HG03039 (cell line): ENCODE results near the gene LNPK.
"Not testable (repeated sequence)": the region's sequence is repeated elsewhere in the genome, so short reads cannot be mapped to it uniquely, and the experiment has no call there.

Source experiments
- ATAC-seq: cut with Tn5 transposase; IDR thresholded peaks from one replicate; pipeline ENCODE4 v1.9.1; 2021; ENCODE audit warnings: mild to moderate bottlenecking, moderate library complexity; ENCODE audit not compliant: unreplicated experiment

Gene LNPK

DNA sequence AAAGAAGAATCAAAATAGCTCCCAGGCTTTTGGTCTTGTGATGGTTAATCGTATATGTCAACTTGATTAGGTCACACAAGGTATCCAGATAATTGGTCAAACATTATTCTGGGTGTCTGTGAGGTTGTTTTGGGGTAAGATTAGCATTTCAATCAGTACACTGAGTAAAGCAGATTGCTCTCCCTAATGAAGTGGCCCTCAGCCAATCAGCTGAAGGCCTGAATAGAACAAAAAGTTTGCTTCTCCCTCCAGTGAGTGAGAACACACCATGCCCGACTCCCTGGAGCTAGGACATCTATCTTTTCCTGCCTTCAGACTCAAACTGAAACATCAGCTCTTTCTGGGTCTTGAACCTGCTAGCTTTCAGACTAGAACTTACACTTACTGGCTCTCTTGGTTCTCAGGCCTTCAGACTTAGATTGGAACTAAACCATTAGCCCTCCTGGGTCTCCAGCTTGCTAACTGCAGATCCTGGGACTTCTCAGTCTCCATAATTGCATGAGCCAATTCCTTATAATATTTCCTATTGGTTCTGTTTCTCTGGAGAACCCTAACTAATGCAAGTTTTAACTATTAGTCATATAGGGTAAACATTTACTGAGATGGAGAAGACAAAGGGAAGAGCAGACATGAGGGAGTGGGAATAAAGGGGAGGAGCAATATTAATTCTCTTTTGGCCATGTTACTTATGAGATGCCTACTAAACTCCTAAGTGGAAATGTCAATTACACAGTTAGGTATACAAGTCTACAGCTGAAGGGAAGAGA is 25.5 kb downstream of the LNPK start:
- ATAC-seq, result no peak

DNA sequence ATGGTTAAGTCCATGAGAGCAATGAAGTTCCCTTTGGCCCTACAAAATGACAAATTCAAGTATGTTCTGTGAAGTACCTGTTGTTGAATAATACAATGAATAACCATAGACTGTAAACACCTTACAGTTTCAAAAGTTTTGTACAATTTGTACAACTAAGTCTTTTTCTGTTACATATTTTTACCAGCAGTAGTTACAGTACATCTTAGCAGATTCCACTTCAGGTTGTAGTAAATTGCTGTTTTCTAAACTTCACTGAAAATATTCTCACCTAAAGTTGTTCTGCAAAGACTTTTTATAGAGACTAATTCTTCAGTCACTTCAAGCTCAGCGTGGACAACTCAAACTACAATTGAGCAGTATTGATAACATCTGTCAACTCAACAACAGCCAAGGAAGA is 28.7 kb downstream of the LNPK start:
- no peak for ATAC-seq

DNA sequence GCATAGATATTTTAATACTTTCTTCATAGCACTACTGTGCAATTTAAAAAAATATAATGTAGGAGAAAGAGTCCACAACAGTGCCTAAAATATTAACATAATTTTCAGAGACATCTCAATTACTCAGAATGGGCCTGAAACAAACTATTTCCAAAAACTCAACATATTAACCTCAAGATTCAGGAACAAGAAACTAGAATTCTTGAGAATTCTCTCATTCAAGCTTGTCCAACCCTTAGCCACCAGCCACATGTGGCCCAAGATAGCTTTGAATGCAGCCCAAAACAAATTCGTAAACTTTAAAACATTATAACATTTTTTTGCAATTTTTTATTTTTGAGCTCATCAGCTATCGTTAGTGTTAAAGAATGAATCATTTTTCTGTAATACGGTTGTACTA is 35.2 kb downstream of the LNPK start:
- ATAC-seq, result no peak

GRCh38 chr2:175965773-175966172 is 36.3 kb downstream of the LNPK start:
- ATAC-seq, result no peak

DNA sequence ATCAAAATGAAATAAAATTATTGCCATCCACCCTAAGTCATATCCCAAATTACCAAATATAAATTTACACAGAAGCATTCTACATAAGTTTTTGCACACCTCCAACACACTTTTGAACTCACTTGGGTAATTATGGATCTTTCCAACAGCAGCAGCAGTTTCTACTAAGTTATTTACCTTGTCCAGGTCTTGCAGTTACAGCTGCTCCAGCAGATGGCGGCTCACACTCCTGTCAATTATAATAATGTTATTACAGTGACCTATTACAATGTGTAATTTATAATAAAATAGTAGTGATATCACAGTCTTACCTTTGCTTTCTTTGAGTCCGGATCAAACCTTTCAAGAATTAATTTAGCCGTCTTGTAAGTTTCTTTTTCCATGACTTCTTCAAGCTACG is 37.9 kb downstream of the LNPK start:
- no peak for ATAC-seq

DNA sequence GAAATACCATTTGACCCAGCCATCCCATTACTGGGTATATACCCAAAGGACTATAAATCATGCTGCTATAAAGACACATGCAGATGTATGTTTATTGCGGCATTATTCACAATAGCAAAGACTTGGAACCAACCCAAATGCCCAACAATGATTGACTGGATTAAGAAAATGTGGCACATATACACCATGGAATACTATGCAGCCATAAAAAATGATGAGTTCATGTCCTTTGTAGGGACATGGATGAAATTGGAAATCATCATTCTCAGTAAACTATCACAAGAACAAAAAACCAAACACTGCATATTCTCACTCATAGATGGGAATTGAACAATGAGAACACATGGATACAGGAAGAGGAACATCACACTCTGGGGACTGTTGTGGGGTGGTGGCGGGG is 38.9 kb downstream of the LNPK start:
- ATAC-seq, result not testable (repeated sequence)

GRCh38 chr2:175957845-175958244 is 44.2 kb downstream of the LNPK start:
- ATAC-seq, result no peak

- no peak for ATAC-seq
Measured at GRCh38 chr2:175955136-175955535, 46.9 kb downstream of the LNPK start.

GRCh38 chr2:175950512-175950911 is 51.6 kb downstream of the LNPK start:
- ATAC-seq, result no peak

GRCh38 chr2:175948191-175948590 is 53.9 kb downstream of the LNPK start:
- no peak for ATAC-seq

DNA sequence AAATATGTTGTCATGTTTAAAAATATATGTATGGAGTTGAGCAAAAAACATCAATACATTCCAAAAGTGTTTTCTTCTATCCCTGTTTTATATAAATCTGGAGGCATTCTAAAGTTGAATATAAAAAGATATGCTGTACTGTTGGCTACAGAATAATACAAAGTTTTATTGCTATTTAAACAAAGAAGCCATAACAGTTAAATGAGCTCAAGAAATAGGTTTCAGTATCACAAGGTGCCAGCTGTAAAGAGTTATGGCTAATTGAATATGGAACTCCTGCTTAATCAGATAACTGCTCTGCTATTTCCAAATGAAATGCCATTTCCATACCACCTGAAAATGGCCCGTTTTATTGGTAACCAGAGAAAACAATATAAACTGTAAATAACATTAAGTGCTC is 55.0 kb downstream of the LNPK start:
- no peak for ATAC-seq

GRCh38 chr2:175941699-175942098 is 60.4 kb downstream of the LNPK start:
- no peak for ATAC-seq

DNA sequence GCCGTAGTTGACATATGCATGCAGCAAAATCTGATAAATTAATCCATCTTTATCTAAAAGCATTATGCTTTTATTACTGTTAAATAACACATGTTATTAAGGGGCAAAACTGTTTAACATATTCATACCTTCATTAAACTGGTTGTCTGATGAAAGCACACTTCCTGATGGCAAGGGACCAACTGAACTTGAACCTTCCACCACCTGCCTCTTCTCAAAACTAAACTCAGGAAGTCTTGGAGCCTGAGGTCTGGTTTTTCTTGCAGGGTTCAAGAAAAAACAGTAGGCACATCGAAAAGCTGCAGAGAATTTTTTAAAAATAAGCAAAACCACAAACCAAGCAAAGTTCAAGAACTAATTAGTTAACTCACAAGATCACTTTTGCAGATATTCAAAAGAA is 64.9 kb downstream of the LNPK start:
- ATAC-seq, result no peak

DNA sequence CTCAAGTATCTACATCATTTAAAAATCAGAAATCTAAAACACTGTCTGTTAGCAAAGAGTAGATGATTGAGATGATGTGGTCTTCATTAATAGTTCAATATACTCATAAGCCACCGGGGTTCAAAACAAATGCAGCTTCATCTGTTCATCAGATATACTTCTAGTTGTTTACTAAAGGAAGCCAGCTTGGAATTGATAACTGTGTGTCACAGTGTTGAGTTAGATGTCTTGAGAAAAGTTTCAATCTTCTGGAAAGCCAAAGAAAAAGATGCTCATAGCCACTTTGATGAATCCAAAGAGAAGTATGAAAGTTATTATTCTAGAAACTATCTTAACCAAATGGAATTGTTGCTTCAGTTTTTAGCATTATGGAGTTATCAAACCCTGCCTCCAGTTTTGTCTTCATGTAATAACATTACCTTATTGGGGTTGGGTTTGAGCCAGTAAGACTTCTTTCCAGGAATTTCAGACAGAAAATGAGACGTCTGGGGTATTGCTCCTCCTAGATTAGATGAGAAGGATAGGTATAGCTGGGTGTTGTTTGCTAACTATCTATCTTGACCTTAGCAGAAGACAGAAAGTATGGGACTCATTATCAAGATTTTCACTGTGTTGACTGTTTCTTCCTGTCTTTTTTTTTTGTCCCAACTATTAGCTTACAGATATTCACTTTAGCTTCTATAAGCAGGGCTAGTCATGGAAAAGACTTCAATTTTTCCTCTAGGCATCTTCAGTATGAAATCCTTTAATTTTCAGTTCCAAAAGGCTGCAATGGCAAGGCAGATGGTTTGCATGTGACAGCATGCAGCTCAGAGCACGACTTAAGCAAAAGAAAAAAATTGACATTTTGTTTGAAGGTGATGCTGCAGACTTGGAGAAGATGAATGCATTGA is 66.5 kb downstream of the LNPK start:
- ATAC-seq, result no peak

- no peak for ATAC-seq
Measured at GRCh38 chr2:175932675-175933074, 69.4 kb downstream of the LNPK start.

GRCh38 chr2:175931805-175932204 is 70.3 kb downstream of the LNPK start:
- no peak for ATAC-seq

DNA sequence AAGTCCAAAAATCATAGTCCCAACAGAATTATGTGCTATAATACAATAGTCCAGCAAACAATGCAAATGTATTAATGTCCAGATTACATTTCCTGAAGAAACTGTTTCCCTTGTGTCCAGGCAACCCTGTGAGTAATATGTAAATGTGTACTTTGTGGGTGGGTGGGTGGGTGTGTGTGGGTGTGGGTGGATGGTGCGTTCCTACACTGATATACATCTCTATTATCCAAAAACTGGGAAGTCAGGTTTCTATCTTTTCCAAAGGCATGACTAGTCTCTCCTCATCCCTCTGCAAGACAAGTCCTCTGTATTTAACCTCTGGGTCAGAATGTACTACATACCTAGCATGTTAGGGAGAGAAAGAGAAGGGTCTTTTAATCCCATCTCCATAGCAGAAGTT is 71.6 kb downstream of the LNPK start:
- no peak for ATAC-seq

GRCh38 chr2:175929850-175930249 is 72.2 kb downstream of the LNPK start:
- no peak for ATAC-seq

GRCh38 chr2:175926272-175926671 is 75.8 kb downstream of the LNPK start:
- ATAC-seq, result no peak

GRCh38 chr2:175922160-175922559 is 79.9 kb downstream of the LNPK start:
- ATAC-seq, result no peak

DNA sequence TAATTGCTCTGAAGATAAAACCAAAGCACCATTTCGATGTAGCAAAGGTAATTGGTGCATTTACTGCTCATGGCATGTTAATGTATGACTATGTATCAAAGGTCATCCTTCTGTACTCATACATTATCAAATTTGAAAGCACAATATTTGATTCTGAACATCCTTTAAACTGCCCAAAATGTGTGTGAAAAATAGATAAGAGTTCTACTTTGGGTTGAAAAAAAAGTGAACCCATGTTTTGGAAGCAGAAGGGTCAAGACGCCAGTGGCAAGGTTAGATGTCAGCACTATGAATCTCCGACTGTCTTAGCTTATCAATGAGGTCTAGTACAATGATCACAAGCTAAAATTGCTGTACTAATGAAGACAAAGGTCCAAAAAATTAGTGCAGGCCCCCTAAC is 83.1 kb downstream of the LNPK start:
- ATAC-seq, result no peak

DNA sequence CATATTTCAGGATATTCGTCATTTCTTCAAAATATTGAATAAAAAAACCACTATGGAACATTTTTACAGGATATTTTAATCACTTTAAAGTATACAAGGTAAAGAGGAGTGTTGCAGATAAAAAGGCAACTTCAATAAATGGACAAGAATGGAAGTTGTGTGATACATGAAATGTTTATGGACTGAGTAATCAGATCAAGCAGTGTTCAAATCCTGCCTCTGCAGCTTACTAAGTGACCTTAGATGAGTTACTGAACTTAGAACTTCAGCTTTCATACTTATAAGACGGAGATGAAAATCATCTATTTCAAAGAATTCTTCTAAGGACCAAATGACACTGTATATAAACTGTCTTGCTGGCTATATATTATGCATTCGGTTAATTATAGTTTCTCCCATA is 87.2 kb downstream of the LNPK start:
- ATAC-seq, result no peak
